Superior temporal gyrus (tissue), 1 donor: ENCODE results near the gene LAMA5.
"Not testable (repeated sequence)": the region's sequence is repeated elsewhere in the genome, so short reads cannot be mapped to it uniquely, and the experiment has no call there.

ENCODE experiments used
- DNase-seq: peaks from one replicate; pipeline ENCODE4 v3.0.0-alpha.2; 2016; ENCODE audit errors: extremely low spot score

LAMA5 gene

DNA sequence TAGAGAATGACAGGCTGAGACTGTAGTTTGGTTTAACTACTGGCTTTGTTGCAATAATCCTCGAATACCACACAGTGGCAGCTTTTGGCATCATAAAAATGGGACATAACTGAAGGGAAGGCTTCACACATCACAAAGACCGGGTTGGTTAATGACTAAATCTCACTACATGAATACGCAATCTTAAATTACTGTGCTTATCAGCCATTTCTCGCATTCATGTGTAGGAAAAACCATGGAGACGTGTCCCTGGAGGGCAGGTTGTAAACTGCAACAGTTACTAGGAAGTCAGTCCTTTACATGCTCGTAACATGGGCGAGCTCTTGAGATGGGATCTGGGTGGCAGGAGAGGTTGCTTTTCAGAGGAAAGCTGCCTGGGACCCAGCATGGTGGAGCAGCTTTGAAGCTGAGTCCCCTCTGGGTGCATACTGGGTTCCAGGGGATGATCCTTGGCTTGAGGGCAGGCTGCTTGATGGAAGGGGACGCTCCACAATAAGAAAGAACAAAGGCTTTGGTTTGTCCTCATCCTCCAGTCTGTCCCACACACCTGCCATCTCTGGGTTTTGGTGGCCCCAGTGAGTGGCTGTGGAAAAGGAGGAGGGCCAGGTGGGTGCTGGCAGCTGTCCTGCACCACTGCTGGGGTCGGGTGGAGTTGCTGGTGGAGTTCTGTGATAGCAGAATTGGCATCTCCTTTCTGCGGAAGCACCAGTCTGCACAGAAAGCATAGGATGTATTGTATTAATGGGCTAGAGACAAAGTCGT is 21.9 kb upstream of the LAMA5 start:
- DNase-seq: no peak

DNA sequence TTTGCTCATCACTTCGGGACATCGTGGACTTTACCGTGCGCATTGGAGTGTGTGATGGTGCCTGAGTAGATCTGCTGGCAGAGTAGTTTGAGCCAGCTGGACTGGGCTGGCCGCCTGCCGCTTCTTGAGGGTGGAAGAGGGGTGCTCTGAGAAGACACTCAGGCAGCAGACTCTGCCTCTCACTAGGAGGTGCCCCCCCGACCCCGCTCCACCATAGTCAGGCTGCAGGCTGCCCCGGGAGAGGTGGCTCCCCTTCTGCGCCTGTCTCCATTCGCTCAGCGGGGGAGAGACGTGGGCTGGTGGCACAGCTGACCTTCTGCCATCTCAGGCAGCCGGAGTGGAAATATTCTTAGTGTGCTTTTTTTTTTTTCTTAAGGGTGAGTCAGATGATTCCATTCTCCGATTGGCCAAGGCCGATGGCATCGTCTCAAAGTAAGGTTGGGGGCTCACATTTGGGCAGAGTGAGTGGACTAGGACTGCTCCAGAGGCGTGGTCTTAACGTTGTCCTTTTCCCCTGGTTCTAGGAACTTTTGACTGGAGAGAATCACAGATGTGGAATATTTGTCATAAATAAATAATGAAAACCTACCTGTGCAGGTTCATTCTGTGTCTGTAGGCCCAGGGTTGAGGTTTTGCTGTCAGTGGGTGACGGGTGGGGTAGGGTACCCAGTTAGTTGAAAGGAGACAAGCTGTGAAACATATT is 21.0 kb upstream of the LAMA5 start:
- DNase-seq: no peak

DNA sequence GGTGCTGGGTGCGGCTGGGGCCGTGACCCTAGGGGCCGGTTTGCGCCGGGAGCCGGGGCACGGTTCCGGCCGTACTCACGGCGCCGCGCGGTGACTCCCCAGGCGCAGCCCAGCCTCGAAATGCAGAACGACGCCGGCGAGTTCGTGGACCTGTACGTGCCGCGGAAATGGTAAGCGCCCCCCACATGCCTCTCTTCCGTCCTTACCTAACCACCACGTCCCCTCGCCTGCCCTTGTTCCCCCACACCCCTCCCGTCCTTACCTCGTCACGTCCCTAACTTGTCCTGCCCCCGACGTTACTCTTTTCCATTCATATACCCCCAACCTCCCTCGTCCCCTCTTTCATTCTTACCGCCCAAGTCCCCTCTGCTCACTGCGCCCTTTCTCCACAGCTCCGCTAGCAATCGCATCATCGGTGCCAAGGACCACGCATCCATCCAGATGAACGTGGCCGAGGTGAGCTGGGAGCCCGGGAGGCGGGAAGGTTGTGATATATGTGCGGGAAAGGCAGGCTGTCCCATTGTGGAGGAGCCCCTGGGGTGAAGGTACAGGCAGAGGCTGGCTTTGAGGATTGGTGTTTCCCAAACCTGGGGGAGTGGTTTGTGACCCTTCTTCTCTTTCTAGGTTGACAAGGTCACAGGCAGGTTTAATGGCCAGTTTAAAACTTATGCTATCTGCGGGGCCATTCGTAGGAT is 20.3 kb upstream of the LAMA5 start:
- no peak for DNase-seq

DNA sequence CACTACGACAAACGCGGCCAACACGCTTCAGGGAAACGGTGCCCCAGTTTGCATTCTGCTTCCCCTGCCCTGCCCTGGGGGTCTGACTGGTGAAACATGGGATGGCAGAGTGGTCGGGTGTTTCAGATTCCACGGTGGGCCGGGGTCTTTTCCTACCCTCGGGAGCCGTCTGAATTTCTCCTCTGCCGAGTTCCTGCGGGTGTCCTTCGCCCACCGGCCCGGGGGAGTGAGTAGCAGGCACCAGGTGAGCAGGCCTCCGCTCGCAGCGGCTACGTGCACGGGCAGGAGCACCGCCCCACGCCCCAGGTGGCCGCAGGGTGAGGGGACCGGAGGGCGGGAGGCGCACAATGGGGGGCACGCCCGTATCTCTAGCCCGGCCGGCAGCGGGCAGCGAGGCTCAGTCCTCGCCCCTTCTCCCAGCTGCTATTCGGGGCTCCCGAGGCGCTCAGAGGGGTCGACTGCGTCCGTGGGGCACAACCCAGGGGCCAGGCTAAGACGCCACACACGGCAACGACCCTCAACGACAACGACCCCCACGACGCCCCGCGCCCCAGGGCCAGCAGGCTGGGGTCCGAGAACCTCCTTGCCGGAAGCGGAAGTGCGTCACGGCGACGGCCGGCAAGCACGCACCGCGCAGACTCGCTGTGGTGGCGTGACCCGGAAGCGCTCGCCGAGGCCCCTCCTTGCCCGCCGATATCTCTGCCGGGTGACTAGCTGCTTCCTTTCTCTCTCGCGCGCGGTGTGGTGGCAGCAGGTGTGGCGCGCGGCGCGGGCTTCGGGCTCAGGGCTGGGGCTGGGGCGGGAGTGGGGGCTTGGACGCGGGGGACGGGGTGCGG is 19.5 kb upstream of the LAMA5 start, which contains the start of gene RPS21:
Gene RPS21 (plus strand): TSS at position 721 of the 836 bp plus-strand sequence. CDS start 236 bp downstream, outside the sequence.
- peak; percentile 91 for DNase-seq

DNA sequence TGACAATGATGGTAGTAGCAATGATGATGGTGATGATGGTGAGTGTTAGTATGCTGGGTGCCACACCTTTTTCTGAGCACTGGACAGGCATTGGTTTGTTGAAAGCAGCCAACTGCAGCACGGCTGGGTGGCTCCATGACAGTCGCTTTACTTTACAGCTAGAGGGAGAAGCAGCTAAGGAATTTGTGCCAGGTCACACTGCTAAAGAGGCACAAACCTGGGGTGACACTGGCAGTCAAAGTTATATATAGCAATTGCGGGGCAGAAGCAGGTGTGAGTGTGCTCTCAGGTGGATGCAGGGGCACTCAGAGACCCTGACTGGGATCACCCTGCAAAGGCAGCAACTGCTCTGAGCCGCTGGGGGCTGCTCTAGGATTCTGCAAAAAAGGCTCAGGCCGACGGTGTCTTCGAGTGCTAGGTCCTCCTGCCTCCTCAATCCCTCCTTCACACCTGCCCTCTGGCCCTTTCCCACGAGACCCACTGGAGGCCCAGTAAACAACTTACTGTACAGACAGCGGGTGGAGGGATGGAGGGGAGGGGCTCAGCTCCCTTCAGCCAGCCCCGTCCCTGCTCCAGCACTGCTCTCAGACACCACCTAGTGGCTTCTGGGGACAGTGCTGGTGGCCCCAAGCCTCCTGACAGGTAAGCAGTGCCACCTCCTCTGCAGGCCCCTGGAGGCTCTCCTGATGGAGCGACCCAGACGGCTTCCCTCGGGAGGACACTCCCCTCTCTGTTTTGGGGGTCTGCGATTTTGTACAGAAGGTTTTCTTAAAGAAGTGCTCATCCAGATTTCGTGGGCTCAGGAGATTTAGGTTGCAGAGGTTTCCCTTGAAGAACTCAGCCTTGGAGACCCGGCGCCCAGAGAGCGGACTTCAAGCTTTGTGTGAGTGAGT is 15.4 kb upstream of the LAMA5 start:
- peak; percentile 79 for DNase-seq

- DNase-seq: no peak
These were observed 14.7 kb upstream of the LAMA5 start for GRCh38 chr20:62381842-62382241.

DNA sequence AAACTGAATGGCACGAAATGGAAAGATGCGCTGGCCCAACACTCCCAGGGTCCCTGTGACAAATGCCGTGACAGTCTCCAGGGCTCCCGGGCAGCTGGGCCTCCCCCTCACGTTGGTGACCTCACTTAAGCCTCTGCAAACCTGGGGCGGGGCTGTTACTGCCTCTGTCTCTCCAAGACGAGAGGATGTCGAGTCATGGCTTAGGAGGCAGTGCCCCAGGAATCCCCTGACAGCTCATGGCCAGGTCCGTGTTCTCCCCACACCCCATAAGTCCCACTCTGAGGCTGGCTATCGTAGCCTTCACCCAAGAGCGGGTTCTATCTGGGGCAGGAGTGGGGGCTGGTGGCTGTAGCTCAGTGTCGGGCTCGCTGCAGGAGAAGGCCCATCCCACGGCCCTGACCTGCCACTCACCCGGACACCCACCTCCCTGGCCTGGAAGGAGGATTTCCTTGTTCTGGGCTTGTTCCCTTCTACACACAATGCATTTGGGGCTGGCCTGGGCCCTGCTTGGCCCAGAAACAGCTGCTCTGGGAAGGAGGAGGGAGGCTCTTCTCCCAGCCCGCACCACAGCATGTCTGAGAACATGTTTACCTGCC is 14.2 kb upstream of the LAMA5 start:
- DNase-seq: no peak

- no peak for DNase-seq
These were observed 11.1 kb upstream of the LAMA5 start for GRCh38 chr20:62378215-62378614.

DNA sequence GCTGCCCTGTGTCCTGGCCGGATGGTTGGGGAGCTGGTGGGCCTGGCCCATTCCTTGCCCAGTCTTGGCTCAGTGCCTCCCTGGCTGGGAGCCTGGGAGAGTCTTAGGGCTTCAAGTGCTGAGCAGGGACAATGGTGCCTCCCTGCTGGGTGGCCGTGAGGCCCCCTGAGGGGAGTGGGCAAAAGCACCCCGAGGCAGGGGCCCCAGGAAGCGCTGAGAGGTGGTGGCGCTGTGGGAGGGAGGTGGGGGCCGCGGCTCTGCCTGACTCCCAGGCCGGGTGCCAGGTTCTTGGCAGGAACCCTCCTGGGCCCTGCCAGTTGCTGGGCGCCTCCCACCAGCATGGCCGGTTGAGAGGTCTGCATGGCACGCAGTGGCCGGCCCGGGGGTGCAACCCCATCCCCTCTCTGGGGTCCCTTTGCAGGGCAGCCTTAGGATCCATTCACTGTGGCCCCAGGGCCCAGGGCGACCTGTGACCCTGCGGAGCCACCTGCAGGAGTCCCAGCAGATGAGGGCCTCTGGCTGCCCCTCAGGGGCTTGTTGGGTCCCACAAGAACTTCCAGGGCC is 10.6 kb upstream of the LAMA5 start:
- no peak for DNase-seq

- no peak for DNase-seq
These were observed 10.0 kb upstream of the LAMA5 start for GRCh38 chr20:62377064-62377461.

DNA sequence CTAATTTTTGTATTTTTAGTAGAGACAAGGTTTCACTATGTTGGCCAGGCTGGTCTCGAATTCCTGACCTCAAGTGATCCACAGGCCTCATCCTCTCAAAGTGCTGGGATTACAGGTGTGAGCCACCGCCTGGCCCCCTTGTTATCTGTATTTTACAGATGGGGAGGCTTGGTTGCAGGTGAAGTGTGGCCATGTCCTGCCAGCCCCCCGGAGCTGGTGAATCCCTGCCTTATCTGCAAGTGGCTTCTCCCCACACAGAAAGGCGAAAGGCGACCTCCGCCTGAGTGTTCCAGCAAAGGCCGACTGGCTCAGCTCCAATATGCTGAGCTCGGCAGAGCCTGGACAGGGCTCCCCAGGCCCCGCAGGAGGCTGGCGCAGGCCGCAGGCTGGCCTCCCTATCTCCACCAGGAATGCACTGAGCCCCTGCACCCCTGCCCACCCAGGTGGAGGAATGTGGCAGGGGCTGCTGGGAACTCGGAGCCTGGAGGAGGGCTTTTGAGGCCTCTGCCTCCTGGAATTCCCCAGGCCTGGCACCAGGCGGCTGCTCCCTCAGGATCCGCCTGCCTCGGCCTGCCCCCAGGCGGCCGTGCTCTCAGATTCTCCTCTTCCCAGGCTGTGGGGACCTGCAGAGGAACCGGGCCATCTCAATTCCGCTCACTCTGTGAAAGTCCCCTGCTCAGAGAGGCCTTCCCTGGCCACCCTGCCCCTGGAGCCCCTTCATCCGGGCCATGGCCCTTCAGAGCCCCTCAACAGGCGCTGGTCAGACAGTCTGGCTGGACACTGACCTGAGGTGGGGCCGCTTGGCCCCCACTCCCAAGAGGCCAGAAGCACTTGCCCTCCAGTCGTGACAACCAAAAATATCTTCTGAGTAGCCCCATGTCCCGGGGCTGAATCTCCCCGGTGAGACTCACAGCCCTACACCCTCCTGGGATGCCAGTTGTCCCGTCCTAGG is 9.3 kb upstream of the LAMA5 start:
- no peak for DNase-seq

DNA sequence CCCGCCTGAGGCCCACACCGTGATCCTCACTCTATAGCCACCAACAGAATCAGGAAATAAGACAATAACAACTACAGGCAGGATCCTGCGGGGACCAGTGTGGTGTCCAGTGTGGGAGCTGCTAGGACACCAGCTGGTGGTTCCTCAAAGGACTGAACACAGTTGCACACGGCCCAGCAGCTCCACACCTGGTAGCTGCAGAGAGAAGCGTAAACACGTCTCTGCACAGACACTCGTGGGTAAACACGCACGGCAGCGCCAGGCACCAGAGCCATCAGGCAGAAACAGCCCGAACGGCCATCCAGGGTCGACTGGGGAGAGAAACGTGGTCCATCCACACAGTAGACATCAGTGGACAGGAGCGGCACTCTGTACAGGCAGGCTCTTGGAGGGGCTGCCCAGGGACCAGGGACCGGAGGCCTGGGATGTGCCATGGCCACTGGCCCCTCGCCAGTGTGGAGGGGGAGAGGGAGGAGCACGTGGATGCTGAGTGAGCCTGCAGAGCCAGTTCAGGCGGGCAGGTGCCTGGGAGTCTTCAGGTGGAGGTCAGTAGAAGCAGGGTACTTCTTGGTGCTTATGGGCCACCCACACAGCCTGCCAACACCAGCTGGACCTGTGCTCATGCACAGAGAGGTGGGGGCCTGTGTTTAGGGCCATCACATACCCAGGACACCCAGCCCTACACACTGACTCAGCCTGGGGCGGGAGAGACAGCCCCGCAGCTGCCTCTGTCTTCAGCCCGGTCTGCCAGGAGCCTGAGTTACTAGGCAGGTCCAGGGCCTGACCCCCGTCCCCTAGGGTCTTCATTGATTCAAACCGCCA is 7.4 kb upstream of the LAMA5 start:
- no peak for DNase-seq

DNA sequence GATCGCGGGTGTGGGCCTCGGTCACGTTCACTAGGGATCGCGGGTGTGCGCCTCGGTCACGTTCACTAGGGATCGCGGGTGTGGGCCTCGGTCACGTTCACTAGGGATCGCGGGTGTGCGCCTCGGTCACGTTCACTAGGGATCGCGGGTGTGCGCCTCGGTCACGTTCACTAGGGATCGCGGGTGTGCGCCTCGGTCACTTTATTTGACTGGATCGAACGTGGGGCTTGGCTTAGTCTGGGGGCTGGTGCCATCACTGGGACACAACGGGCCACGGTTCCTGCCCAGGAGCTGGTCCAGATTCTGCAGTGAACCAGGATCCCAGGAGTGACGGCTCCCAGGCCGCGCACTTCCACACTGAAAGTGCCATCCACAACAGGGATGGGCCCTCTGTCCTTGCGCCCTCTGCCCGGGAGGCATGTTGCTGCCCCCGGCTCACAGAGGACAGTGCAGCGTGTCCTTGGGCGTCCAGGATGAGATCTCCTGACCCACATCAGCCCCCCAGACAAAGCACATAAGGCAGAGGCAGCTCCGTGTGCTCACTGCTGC is 6.6 kb upstream of the LAMA5 start:
- not testable (repeated sequence) for DNase-seq

DNA sequence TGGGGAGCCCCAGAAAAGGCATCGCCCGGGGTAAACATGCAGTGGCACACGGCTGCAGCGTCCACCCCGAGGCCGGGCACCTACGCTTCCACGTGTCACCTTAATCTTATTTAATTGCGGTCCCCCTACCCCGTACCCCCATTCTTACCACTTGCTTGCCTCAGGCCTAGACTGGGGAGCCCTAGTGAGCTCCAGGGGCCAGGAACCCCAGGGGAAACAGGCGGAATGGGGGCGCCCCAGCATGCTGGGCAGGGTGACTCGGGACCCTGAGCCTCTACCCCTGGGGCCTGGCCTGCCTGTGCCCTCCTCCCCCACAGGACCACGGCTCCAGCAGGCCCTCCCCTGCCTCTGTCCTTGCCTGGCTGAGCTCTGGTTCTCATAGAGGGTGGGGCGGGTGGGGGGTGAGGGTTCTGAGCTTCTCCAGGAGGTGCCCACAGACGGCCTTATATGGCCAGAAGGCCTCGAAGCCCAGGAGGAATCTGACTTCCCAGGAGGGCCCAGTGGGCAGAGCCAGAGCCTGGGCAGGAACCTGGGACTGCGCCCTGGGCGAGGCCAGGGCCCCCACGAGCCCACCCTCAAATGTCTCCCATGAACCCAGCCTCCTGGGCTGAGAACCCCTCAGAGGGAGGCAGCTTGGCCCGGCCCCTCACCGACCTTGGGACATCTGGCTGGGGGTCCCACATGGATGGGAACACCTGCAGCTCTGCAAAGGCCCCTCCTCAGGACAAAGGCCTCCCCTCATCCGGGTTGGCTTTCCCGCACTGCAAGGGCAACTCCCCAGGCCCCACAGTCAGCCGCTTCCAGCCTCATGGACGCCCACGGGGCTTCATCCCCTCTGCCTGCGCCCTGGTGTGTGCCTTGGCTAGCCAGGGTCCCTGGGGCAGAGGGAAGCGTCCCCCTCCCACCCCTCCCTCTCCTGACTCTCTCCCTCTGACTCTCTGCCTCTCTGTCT is 5.2 kb upstream of the LAMA5 start:
- no peak for DNase-seq

- no peak for DNase-seq
These were observed 4.5 kb upstream of the LAMA5 start for GRCh38 chr20:62371588-62372041.
